ENCODE data around the gene NFIX.

- TF ChIP-seq CTCF (IDR thresholded peaks at IDR 0.05 in 4 of 5, conservative IDR thresholded peaks at IDR 0.05 in 1 of 5) (no peak), POLR2A (IDR thresholded peaks at IDR 0.05) (no peak)
These were observed 65.1 kb downstream of the NFIX start for GRCh38 chr19:13060233-13060963.

Measured in gastrocnemius medialis (tissue), 4 donors.